Forelimb muscle (tissue), 1 donor: Measurements from ENCODE around the gene ACVR1B. TPM values are rescaled to one million over a fixed set of nuclear protein-coding genes. Genes with fewer than 3 reads are reported as not detected.

Source experiments
- DNase-seq: peaks from one replicate; pipeline ENCODE4 v3.0.0-alpha.2; 2013; ENCODE audit warnings: low read depth
- polyA plus RNA-seq: library from polyadenylated mRNA; unstranded; fragments of 120-200 nt; gene quantifications from one replicate; pipeline ENCODE4 v1.2.1, GENCODE V29; 2013; ENCODE audit not compliant: insufficient read length

Gene ACVR1B
- polyA plus RNA-seq, 1 donor: 12.3 TPM

GRCh38 chr12:51942501-51943000 lies 8.9 kb upstream of the ACVR1B start:
- DNase-seq: no peak

- DNase-seq: no peak
These were observed 8.2 kb upstream of the ACVR1B start for GRCh38 chr12:51943346-51943745.

GRCh38 chr12:51944608-51945233 lies 6.8 kb upstream of the ACVR1B start:
- DNase-seq: no peak

- no peak for DNase-seq
These were observed 4.1 kb upstream of the ACVR1B start for GRCh38 chr12:51947246-51947996.

GRCh38 chr12:51948066-51948465 lies 3.4 kb upstream of the ACVR1B start:
- no peak for DNase-seq

GRCh38 chr12:51949342-51950030 lies 2.0 kb upstream of the ACVR1B start:
- no peak for DNase-seq

GRCh38 chr12:51950682-51951198 lies 759 bp upstream of the ACVR1B start:
- no peak for DNase-seq

- DNase-seq: no peak
These were observed 584 bp downstream of the ACVR1B start for GRCh38 chr12:51951843-51952722.

- DNase-seq: no peak
These were observed 1.6 kb downstream of the ACVR1B start for GRCh38 chr12:51953089-51953488.

- DNase-seq: no peak
These were observed 2.4 kb downstream of the ACVR1B start for GRCh38 chr12:51953864-51954263.

GRCh38 chr12:51954561-51955361 lies 3.3 kb downstream of the ACVR1B start:
- DNase-seq: no peak

GRCh38 chr12:51955702-51956101 lies 4.2 kb downstream of the ACVR1B start:
- DNase-seq: no peak

- DNase-seq: no peak
These were observed 7.0 kb downstream of the ACVR1B start for GRCh38 chr12:51958542-51958941.

GRCh38 chr12:51959211-51959610 lies 7.7 kb downstream of the ACVR1B start:
- no peak for DNase-seq

GRCh38 chr12:51959921-51960320 lies 8.4 kb downstream of the ACVR1B start:
- no peak for DNase-seq

GRCh38 chr12:51960488-51960887 lies 9.0 kb downstream of the ACVR1B start:
- no peak for DNase-seq

GRCh38 chr12:51960890-51961289 lies 9.4 kb downstream of the ACVR1B start:
- no peak for DNase-seq

GRCh38 chr12:51961834-51962233 lies 10.3 kb downstream of the ACVR1B start:
- DNase-seq: no peak

GRCh38 chr12:51962737-51963136 lies 11.2 kb downstream of the ACVR1B start:
- DNase-seq: no peak

- DNase-seq: no peak
These were observed 12.0 kb downstream of the ACVR1B start for GRCh38 chr12:51963477-51963876.

- DNase-seq: no peak
These were observed 18.1 kb downstream of the ACVR1B start for GRCh38 chr12:51969643-51970042.
